Esophagus muscularis mucosa (tissue), 4 donors: ENCODE data around the gene SV2C. TPM values are rescaled to one million over a fixed set of nuclear protein-coding genes. Genes with fewer than 3 reads are reported as not detected.
"Not testable (repeated sequence)": the region's sequence is repeated elsewhere in the genome, so short reads cannot be mapped to it uniquely, and the experiment has no call there.

Source experiments
- DNase-seq: peaks from one replicate; pipeline ENCODE4 v3.0.0-alpha.2; 2017; ENCODE audit errors: extremely low spot score
- H3K27ac ChIP-seq, 4 donors: fragments of 200-600 bp; sonication (generic); replicated peaks in 1 of 4; 1 replicate in 3 of 4; 2 replicates in 1 of 4; pipeline ENCODE4 v1.5.1; 2016 to 2019; ENCODE audit warnings: mild to moderate bottlenecking in 1 of 4
- H3K27me3 ChIP-seq, 4 donors: fragments of 200-600 bp; sonication (generic); one replicate each; pipeline versions ENCODE4 v1.5.1 to v1.6.0; 2016 to 2019
- H3K36me3 ChIP-seq, 4 donors: fragments of 200-600 bp; sonication (generic); one replicate each; pipeline ENCODE4 v1.5.1; 2016 to 2019
- H3K4me1 ChIP-seq, 4 donors: fragments of 200-600 bp; sonication (generic); one replicate each; pipeline ENCODE4 v1.5.1; 2016 to 2019
- H3K4me3 ChIP-seq, 4 donors: fragments of 200-600 bp; sonication (generic); 1 replicate in 2 of 4; 2 replicates in 2 of 4; pipeline ENCODE4 v1.5.1; 2016 to 2019; ENCODE audit warnings: mild to moderate bottlenecking in 4 of 4, moderate library complexity in 1 of 4
- H3K9me3 ChIP-seq, 4 donors: fragments of 200-600 bp; sonication (generic); 1 replicate in 3 of 4; 2 replicates in 1 of 4; pipeline ENCODE4 v1.5.1; 2016 to 2019
- CTCF ChIP-seq, 3 experiments: fragments of 200-600 bp in 2 of 3; fragments of 450-650 bp in 1 of 3; sonication (generic) in 2 of 3; IDR thresholded peaks; one replicate each; pipeline ENCODE4 v1.5.1; 2017 to 2019; ENCODE audit warnings: antibody characterized with exemption in 3 of 3, mild to moderate bottlenecking in 2 of 3, moderate library complexity in 1 of 3
- EP300 ChIP-seq: sonication (generic); formaldehyde crosslinking; IDR thresholded peaks from one replicate; pipeline ENCODE4 v1.6.1; 2017; ENCODE audit warnings: antibody characterized with exemption
- POLR2A ChIP-seq: fragments of 450-650 bp; IDR thresholded peaks from one replicate; pipeline ENCODE4 v1.6.1; 2017; ENCODE audit warnings: antibody characterized with exemption, moderate library complexity, mild to moderate bottlenecking, low read depth
- POLR2AphosphoS5 ChIP-seq, 2 donors: sonication (generic); formaldehyde crosslinking; IDR thresholded peaks; one replicate each; pipeline ENCODE4 v1.6.1; 2017; ENCODE audit warnings: antibody characterized with exemption in 2 of 2
- WGBS: methylation state at CpG from one replicate; pipeline ENCODE4 v1.1.5; 2018; 5-methylcytosine and 5-hydroxymethylcytosine counted together
- intact Hi-C: fragments of 100-400 bp; cut with DNase I; formaldehyde crosslinking; loops from one replicate; pipeline ENCODE4 v1.15.1; 2023
- total RNA-seq, 4 donors: library from RNA; depleted of rRNA; stranded (reverse); fragments of >200 nt; gene quantifications; one replicate each; pipeline versions ENCODE4 v1.1.0 to v1.2.1, GENCODE V29; 2016

Gene SV2C
- total RNA-seq, 4 donors from 2014 or later: 0.23 to 0.99 (median 0.47) TPM

GRCh38 chr5:76334574-76334973 lies 251.4 kb downstream of the SV2C start:
- Histone ChIP-seq H3K27ac (no peak overlapping the region), H3K4me1 (peaks cover 0 to 6% (median 0%) of the 10 kb centered on the region in 4 donors), H3K9me3 (no peaks in the 10 kb centered on the region), H3K4me3 (no peak overlapping the region), H3K36me3 (no peaks in the 10 kb centered on the region), H3K27me3 (no peaks in the 10 kb centered on the region)
- intact Hi-C loops: no loop called here
- no peak for TF ChIP-seq CTCF (IDR thresholded peaks at IDR 0.05)
- no peak for TF ChIP-seq EP300
- TF ChIP-seq POLR2A: no peak
- TF ChIP-seq POLR2AphosphoS5 (IDR thresholded peaks at IDR 0.05): no peak
- WGBS: 100% methylated on average over 3 of the region's 3 CpGs
- DNase-seq: no peak

- H3K36me3 ChIP-seq, H3K9me3 ChIP-seq, H3K27ac ChIP-seq, H3K27me3 ChIP-seq, DNase-seq, H3K4me3 ChIP-seq, H3K4me1 ChIP-seq, intact Hi-C loops: not testable (repeated sequence)
- WGBS: 83% methylated on average over 2 of the region's 5 CpGs
Measured at GRCh38 chr5:76335451-76335850, 252.3 kb downstream of the SV2C start.

- H3K4me1 ChIP-seq, H3K27ac ChIP-seq, DNase-seq, H3K27me3 ChIP-seq, H3K9me3 ChIP-seq, H3K4me3 ChIP-seq, H3K36me3 ChIP-seq, intact Hi-C loops: not testable (repeated sequence)
- 94% methylated on average over 26 of the region's 33 CpGs for WGBS
Measured at GRCh38 chr5:76336253-76336809, 253.1 kb downstream of the SV2C start.

- Histone ChIP-seq H3K36me3 (no peaks in the 10 kb centered on the region), H3K27me3 (no peaks in the 10 kb centered on the region), H3K9me3 (no peaks in the 10 kb centered on the region), H3K27ac (no peak overlapping the region), H3K4me1 (peaks cover 0 to 6% (median 1%) of the 10 kb centered on the region in 4 donors), H3K4me3 (no peak overlapping the region)
- no peak for DNase-seq
- WGBS: 0% methylated on average over 1 of the region's 1 CpG
- TF ChIP-seq POLR2AphosphoS5 (IDR thresholded peaks at IDR 0.05) (no peak), POLR2A (no peak), CTCF (IDR thresholded peaks at IDR 0.05) (peak in 1 of 3 experiments; percentile 33), EP300 (no peak)
- intact Hi-C loops: no loop called here
Measured at GRCh38 chr5:76337953-76338451, 254.8 kb downstream of the SV2C start.

- no peak overlapping the region for H3K4me3 ChIP-seq
- no peaks in the 10 kb centered on the region for H3K27me3 ChIP-seq
- TF ChIP-seq POLR2AphosphoS5 (IDR thresholded peaks at IDR 0.05) (no peak), CTCF (IDR thresholded peaks at IDR 0.05) (no peak), POLR2A (no peak)
- intact Hi-C loops: no loop called here
- WGBS: 98% methylated on average over 3 of the region's 3 CpGs
- H3K9me3 ChIP-seq: no peaks in the 10 kb centered on the region
- no peak for DNase-seq
- H3K4me1 ChIP-seq: peaks cover 0 to 6% (median 1%) of the 10 kb centered on the region in 4 donors
- no peak overlapping the region for H3K27ac ChIP-seq
- H3K36me3 ChIP-seq: no peaks in the 10 kb centered on the region
Measured at GRCh38 chr5:76339919-76340318, 256.7 kb downstream of the SV2C start.

GRCh38 chr5:76341651-76342334 lies 258.6 kb downstream of the SV2C start:
- intact Hi-C loops: no loop called here
- DNase-seq: no peak
- H3K27ac ChIP-seq: no peak overlapping the region
- H3K36me3 ChIP-seq: no peaks in the 10 kb centered on the region
- no peak overlapping the region for H3K4me3 ChIP-seq
- TF ChIP-seq EP300 (no peak), POLR2A (no peak), CTCF (IDR thresholded peaks at IDR 0.05) (no peak), POLR2AphosphoS5 (IDR thresholded peaks at IDR 0.05) (no peak)
- WGBS: 51% methylated on average over 6 of the region's 7 CpGs
- no peaks in the 10 kb centered on the region for H3K27me3 ChIP-seq
- H3K4me1 ChIP-seq: peaks cover 0 to 6% (median 1%) of the 10 kb centered on the region in 4 donors
- H3K9me3 ChIP-seq: no peaks in the 10 kb centered on the region
